H1 (cell line): Measurements from ENCODE around the gene MPHOSPH8. TPM values are rescaled to one million over a fixed set of nuclear protein-coding genes. Genes with fewer than 3 reads are reported as not detected.

ENCODE experiments used
- CTCF ChIA-PET: fragments of 300-600 bp; sonication (Branson Sonifier 250); formaldehyde crosslinking; loops from one replicate; lab custom pipeline; 2021; ENCODE audit not compliant: partially characterized antibody; lab: Charles Lee
- POLR2A ChIA-PET: fragments of 300-600 bp; sonication (Branson Sonifier 250); formaldehyde crosslinking; loops from one replicate; lab custom pipeline; 2021; ENCODE audit warnings: inconsistent platforms; ENCODE audit not compliant: partially characterized antibody; lab: Charles Lee
- DNase-seq, 2 experiments: peaks; one replicate each; pipeline versions ENCODE4 v3.0.0 to v3.0.0-alpha.2; 2010 to 2022; ENCODE audit warnings: low spot score in 2 of 2, low read depth in 1 of 2, mixed read lengths in 1 of 2
- FAIRE-seq: peaks from 2 replicates; lab custom pipeline; 2011; peaks lifted over from hg19 to GRCh38; lab: Jason Lieb, UNC
- H2AFZ ChIP-seq: 2 replicates; pipeline ENCODE4 v1.8.1; 2012; ENCODE audit warnings: low read length, inconsistent platforms
- H2AK5ac ChIP-seq: 2 replicates; pipeline ENCODE4 v1.6.1; 2013; ENCODE audit warnings: low read depth, low read length
- H2BK120ac ChIP-seq: replicated peaks from 2 replicates; pipeline ENCODE3; 2013; ENCODE audit warnings: low read depth, low read length, inconsistent platforms
- H2BK12ac ChIP-seq: 2 replicates; pipeline ENCODE4 v1.6.1; 2013; ENCODE audit warnings: low read depth, low read length
- H2BK15ac ChIP-seq: 2 replicates; pipeline ENCODE4 v1.6.1; 2013; ENCODE audit warnings: low read length
- H2BK20ac ChIP-seq: 2 replicates; pipeline ENCODE4 v1.6.1; 2013; ENCODE audit warnings: low read length
- H2BK5ac ChIP-seq: 2 replicates; pipeline ENCODE4 v1.6.1; 2013; ENCODE audit warnings: low read depth, low read length
- H3K14ac ChIP-seq: 2 replicates; pipeline ENCODE4 v1.6.1; 2013; ENCODE audit warnings: inconsistent platforms; ENCODE audit not compliant: insufficient read length
- H3K18ac ChIP-seq: 2 replicates; pipeline ENCODE4 v1.6.1; 2013; ENCODE audit warnings: low read length; ENCODE audit errors: extremely low read depth
- H3K23ac ChIP-seq: 2 replicates; pipeline ENCODE4 v1.6.1; 2013; ENCODE audit warnings: inconsistent platforms; ENCODE audit not compliant: insufficient read length
- H3K23me2 ChIP-seq: 2 replicates; pipeline ENCODE4 v1.6.1; 2013; ENCODE audit warnings: low read depth, low read length
- H3K27ac ChIP-seq: 2 replicates; pipeline ENCODE4 v1.6.1; 2011; ENCODE audit warnings: low read depth, low read length, inconsistent platforms
- H3K27me3 ChIP-seq, 4 experiments: replicated peaks in 1 of 4; 1 replicate in 1 of 4; 2 replicates in 3 of 4; pipeline versions ENCODE4 v1.6.1 to v1.8.1; 2011 to 2013; ENCODE audit warnings: low read length in 3 of 4, mild to moderate bottlenecking in 3 of 4, inconsistent platforms in 2 of 4, mixed read lengths in 2 of 4, moderate library complexity in 1 of 4; ENCODE audit not compliant: control insufficient read depth in 3 of 4, insufficient read depth in 3 of 4; ENCODE audit errors: extremely low read depth in 1 of 4
- H3K36me3 ChIP-seq, 4 experiments: 2 replicates each; pipeline versions ENCODE4 v1.6.1 to v1.8.1; 2011 to 2013; ENCODE audit warnings: mild to moderate bottlenecking in 4 of 4, low read length in 3 of 4, moderate library complexity in 2 of 4, control low read depth in 1 of 4, inconsistent platforms in 1 of 4; ENCODE audit not compliant: insufficient read depth in 4 of 4, control insufficient read depth in 2 of 4
- H3K4ac ChIP-seq: replicated peaks from 2 replicates; pipeline ENCODE3; 2013; ENCODE audit warnings: low read length, low read depth, mixed read lengths, inconsistent platforms; ENCODE audit not compliant: insufficient read length
- H3K4me1 ChIP-seq, 4 experiments: replicated peaks in 1 of 4; 1 replicate in 1 of 4; 2 replicates in 3 of 4; pipeline versions ENCODE4 v1.6.1 to v1.8.1; 2011 to 2013; ENCODE audit warnings: low read length in 3 of 4, inconsistent platforms in 2 of 4, mixed read lengths in 1 of 4; ENCODE audit not compliant: insufficient read depth in 4 of 4, control insufficient read depth in 3 of 4
- H3K4me2 ChIP-seq, 2 experiments: 2 replicates each; pipeline versions ENCODE4 v1.6.1 to v1.8.1; 2011 to 2013; ENCODE audit warnings: low read depth in 2 of 2, low read length in 2 of 2, control low read depth in 1 of 2, inconsistent platforms in 1 of 2, mild to moderate bottlenecking in 1 of 2; ENCODE audit not compliant: insufficient read depth in 1 of 2
- H3K4me3 ChIP-seq, 4 experiments: fragments of 200-600, 300-600 bp in 1 of 4; sonication (generic), shearing (Covaris generic), sonication (Bioruptor Twin) in 1 of 4; 2 replicates each; pipeline versions ENCODE4 v1.5.1 to v1.8.1; 2011 to 2016; ENCODE audit warnings: low read length in 4 of 4, low read depth in 3 of 4, control low read depth in 2 of 4, inconsistent platforms in 2 of 4, mild to moderate bottlenecking in 2 of 4, mixed read lengths in 1 of 4, moderate library complexity in 1 of 4; ENCODE audit not compliant: insufficient read depth in 2 of 4; ENCODE audit errors: extremely low read depth in 1 of 4
- H3K56ac ChIP-seq: replicated peaks from 2 replicates; pipeline ENCODE3; 2013; ENCODE audit warnings: low read depth, mild to moderate bottlenecking, mixed read lengths, low read length, inconsistent platforms; ENCODE audit not compliant: insufficient read length
- H3K79me1 ChIP-seq: 2 replicates; pipeline ENCODE4 v1.6.1; 2013; ENCODE audit warnings: low read depth, low read length, control low read depth
- H3K79me2 ChIP-seq, 2 experiments: 2 replicates each; pipeline versions ENCODE4 v1.6.1 to v1.8.1; 2012 to 2013; ENCODE audit warnings: low read length in 2 of 2, mild to moderate bottlenecking in 2 of 2, inconsistent platforms in 1 of 2; ENCODE audit not compliant: insufficient read depth in 2 of 2, control insufficient read depth in 1 of 2
- H3K9ac ChIP-seq, 4 experiments: replicated peaks in 1 of 4; 1 replicate in 1 of 4; 2 replicates in 3 of 4; pipeline versions ENCODE4 v1.6.1 to v1.8.1; 2011 to 2013; ENCODE audit warnings: low read depth in 3 of 4, low read length in 3 of 4, control low read depth in 2 of 4, mild to moderate bottlenecking in 2 of 4, moderate library complexity in 2 of 4, inconsistent platforms in 1 of 4; ENCODE audit errors: extremely low read depth in 1 of 4
- H3K9me3 ChIP-seq, 2 experiments: 2 replicates each; pipeline versions ENCODE4 v1.6.1 to v1.8.1; 2012 to 2013; ENCODE audit warnings: mild to moderate bottlenecking in 2 of 2, moderate library complexity in 2 of 2, control low read depth in 1 of 2, inconsistent platforms in 1 of 2, low read depth in 1 of 2, low read length in 1 of 2, mixed read lengths in 1 of 2; ENCODE audit not compliant: insufficient read depth in 2 of 2
- H4K20me1 ChIP-seq, 2 experiments: replicated peaks in 1 of 2; 2 replicates each; pipeline versions ENCODE3 to v1.8.1; 2011 to 2013; ENCODE audit warnings: inconsistent platforms in 2 of 2, low read length in 2 of 2, mild to moderate bottlenecking in 1 of 2; ENCODE audit not compliant: insufficient read depth in 2 of 2, control insufficient read depth in 1 of 2
- H4K5ac ChIP-seq: 2 replicates; pipeline ENCODE4 v1.6.1; 2013; ENCODE audit warnings: low read length, low read depth, mixed read lengths, inconsistent platforms; ENCODE audit not compliant: insufficient read length
- H4K8ac ChIP-seq: 2 replicates; pipeline ENCODE4 v1.8.0; 2013; ENCODE audit warnings: mild to moderate bottlenecking, moderate library complexity, low read length, inconsistent platforms; ENCODE audit not compliant: insufficient read depth; ENCODE audit errors: extremely low read depth
- H4K91ac ChIP-seq: replicated peaks from 2 replicates; pipeline ENCODE3; 2013; ENCODE audit warnings: low read length, mixed read lengths, inconsistent platforms; ENCODE audit not compliant: insufficient read length
- ASH2L ChIP-seq: fragments of 200-600, 300-600 bp; sonication (generic); IDR thresholded peaks from one replicate; pipeline ENCODE4 v1.7.1; 2017; ENCODE audit warnings: low read length
- BRCA1 ChIP-seq: IDR thresholded peaks from 2 replicates; pipeline ENCODE4 v1.6.1; 2012; ENCODE audit warnings: low read depth, low read length, improper control_type of control experiment
- CTBP2 ChIP-seq: IDR thresholded peaks from 2 replicates; pipeline ENCODE4 v1.7.0; 2011; ENCODE audit warnings: borderline replicate concordance, mild to moderate bottlenecking, moderate library complexity, mixed read lengths, low read length; ENCODE audit not compliant: insufficient read depth, insufficient read length
- HDAC2 ChIP-seq, 2 experiments: fragments of 300-600 bp in 1 of 2; sonication (generic) in 1 of 2; IDR thresholded peaks; 2 replicates each; pipeline ENCODE4 v1.6.1; 2011 to 2012; ENCODE audit warnings: low read depth in 2 of 2, low read length in 2 of 2, mild to moderate bottlenecking in 2 of 2, moderate library complexity in 2 of 2, borderline replicate concordance in 1 of 2, inconsistent platforms in 1 of 2
- MAFK ChIP-seq: IDR thresholded peaks from 2 replicates; pipeline ENCODE4 v1.6.1; 2012; ENCODE audit warnings: low read depth, mild to moderate bottlenecking, improper control_type of control experiment, low read length
- NANOG ChIP-seq: IDR thresholded peaks from 2 replicates; pipeline ENCODE4 v1.6.1; 2011; ENCODE audit warnings: low read length, low read depth, mild to moderate bottlenecking, inconsistent platforms; ENCODE audit not compliant: insufficient read depth, poor library complexity, severe bottlenecking
- RFX5 ChIP-seq: IDR thresholded peaks from 2 replicates; pipeline ENCODE4 v1.6.1; 2011; ENCODE audit warnings: low read depth, low read length, improper control_type of control experiment, borderline replicate concordance
- SAP30 ChIP-seq: fragments of 300-600 bp; sonication (generic); IDR thresholded peaks from 2 replicates; pipeline ENCODE4 v1.7.1; 2012; ENCODE audit warnings: low read length, moderate library complexity, mild to moderate bottlenecking, inconsistent platforms; ENCODE audit not compliant: insufficient read depth, insufficient replicate concordance
- SIX5 ChIP-seq: IDR thresholded peaks from 2 replicates; pipeline ENCODE4 v1.6.1; 2011; ENCODE audit warnings: mild to moderate bottlenecking, low read depth, low read length
- SP1 ChIP-seq: IDR thresholded peaks from 2 replicates; pipeline ENCODE4 v1.6.1; 2011; ENCODE audit warnings: low read depth, low read length
- SP4 ChIP-seq: IDR thresholded peaks from 2 replicates; pipeline ENCODE4 v1.6.1; 2012; ENCODE audit warnings: low read length, inconsistent platforms
- SRF ChIP-seq: IDR thresholded peaks from 2 replicates; pipeline ENCODE4 v1.6.1; 2011; ENCODE audit warnings: mild to moderate bottlenecking, low read depth, low read length, moderate library complexity
- SUZ12 ChIP-seq: fragments of 200-600 bp; sonication (generic); IDR thresholded peaks from 2 replicates; pipeline ENCODE4 v1.6.1; 2012; ENCODE audit warnings: mild to moderate bottlenecking, inconsistent platforms, low read length, moderate library complexity, mixed read lengths
- TAF7 ChIP-seq: optimal IDR thresholded peaks from 2 replicates; pipeline ENCODE3; 2011; ENCODE audit warnings: low read depth, mild to moderate bottlenecking, inconsistent platforms, low read length, moderate library complexity, borderline replicate concordance
- WGBS, 2 experiments: shearing (Covaris generic) in 1 of 2; methylation state at CpG; one replicate each; pipeline versions ENCODE4 v1.1.6 to v1.1.7; 2013 to 2015; ENCODE audit warnings: low lambda C conversion rate in 2 of 2, mixed read lengths in 2 of 2, inconsistent platforms in 1 of 2, low coverage in 1 of 2, missing lambda C conversion rate in 1 of 2; ENCODE audit not compliant: insufficient replicate concordance in 2 of 2, insufficient coverage in 1 of 2, insufficient read length in 1 of 2; ENCODE audit errors: extremely low coverage in 1 of 2, missing lambda C conversion rate in 1 of 2; 5-methylcytosine and 5-hydroxymethylcytosine counted together
- polyA plus RNA-seq, 7 experiments: library from polyadenylated mRNA; depleted of rRNA in 3 of 7; stranded (reverse) in 5 of 7; unstranded in 2 of 7; fragments of >200 nt in 5 of 7; fragments of 200-250 nt in 2 of 7; gene quantifications; 1 replicate in 5 of 7; 2 replicates in 1 of 7; 4 replicates in 1 of 7; pipeline versions ENCODE4 v1.2.1 to v1.2.3, GENCODE V29; 2011 to 2013; ENCODE audit warnings: missing spikeins in 2 of 7, mixed read lengths in 2 of 7
- total RNA-seq: library from RNA; stranded (reverse); fragmentation: NEBNext Ultra II Directional; extraction: Animal tissue kit (Norgen Biotek cat#: 25700); gene quantifications from 2 replicates; pipeline ENCODE4 v1.2.1, GENCODE V29; 2021

The MPHOSPH8 gene
- total and polyA plus RNA-seq, 2 of the 8 experiments (the other 6 are each of a cell fraction or from before 2014, with no cell fraction given) = 8.3 to 20.5 TPM

GRCh38 chr13:19676168-19676567 is 42.7 kb downstream of the MPHOSPH8 start:
- H3K27ac ChIP-seq = no peak overlapping the region
- H2BK12ac ChIP-seq = no peak overlapping the region
- H3K14ac ChIP-seq = no peak overlapping the region
- H3K23ac ChIP-seq = no peak overlapping the region
- no peak overlapping the region for H4K8ac ChIP-seq
- no peaks in the 10 kb centered on the region for H3K4me1 ChIP-seq
- no peaks in the 10 kb centered on the region for H3K27me3 ChIP-seq
- no peak overlapping the region for H2BK5ac ChIP-seq
- no peak overlapping the region for H2AFZ ChIP-seq
- 0 out of 4 replicates have a peak, but pooled peaks cover 0 to 5% of the 10 kb centered on the region in 2 experiments for H3K79me2 ChIP-seq
- ChIA-PET CTCF (interaction anchor here (0.7 to 1.4 kb wide), 2 partner anchors 19 to 142 kb away, joined by 4 read pairs; no protein-coding TSS in a partner anchor), POLR2A (interaction anchor here (1.8 kb wide), 1 partner anchor 16 kb away, joined by 5 read pairs; no protein-coding TSS in a partner anchor)
- H3K23me2 ChIP-seq = no peaks in the 10 kb centered on the region
- no peak overlapping the region for H3K18ac ChIP-seq
- peaks cover 6 to 53% (median 33%) of the 10 kb centered on the region in 4 experiments for H3K36me3 ChIP-seq
- no peak overlapping the region for H3K9ac ChIP-seq
- WGBS, 2 experiments = 85% methylated on average over 3 of the region's 3 CpGs; no CpG with 5 or more reads in 1 of the 2 experiments
- H2AK5ac ChIP-seq = no peak overlapping the region
- H2BK20ac ChIP-seq = no peak overlapping the region
- H4K20me1 ChIP-seq = no peaks in the 10 kb centered on the region
- H3K56ac ChIP-seq = no peak overlapping the region
- FAIRE-seq (no peak), DNase-seq (no peak)
- H3K4ac ChIP-seq = no peak overlapping the region
- H4K91ac ChIP-seq = no peak overlapping the region
- H2BK120ac ChIP-seq = no peak overlapping the region
- H3K4me3 ChIP-seq = no peak overlapping the region
- no peak overlapping the region for H3K4me2 ChIP-seq
- H4K5ac ChIP-seq = no peak overlapping the region
- H2BK15ac ChIP-seq = no peak overlapping the region
- H3K79me1 ChIP-seq = 0 out of 2 replicates have a peak, but pooled peaks cover 3% of the 10 kb centered on the region
- no peaks in the 10 kb centered on the region for H3K9me3 ChIP-seq
- TF ChIP-seq NANOG (no peak), RFX5 (no peak), MAFK (no peak), SIX5 (no peak), SAP30 (no peak), SP1 (no peak), SUZ12 (no peak), SP4 (no peak), HDAC2 (IDR thresholded peaks at IDR 0.05; ENCODE audit: borderline replicate concordance in 1 of 2, low read depth in 2 of 2, low read length in 2 of 2) (no peak), SRF (no peak), TAF7 (no peak), ASH2L (no peak), BRCA1 (no peak), CTBP2 (no peak)
